Cardiac fibroblast (primary cell): ENCODE measurements around the gene MROH2A.
A peak's percentile ranks its signal among the peaks of the same experiment; 100 is the strongest.
"Not testable (repeated sequence)": the region's sequence is repeated elsewhere in the genome, so short reads cannot be mapped to it uniquely, and the experiment has no call there.

ENCODE experiments used
- DNase-seq, 2 donors: peaks; one replicate each; pipeline versions ENCODE4 v3.0.0 to v3.0.0-alpha.2; 2010; ENCODE audit warnings: low read depth in 2 of 2
- H3K4me3 ChIP-seq, 2 donors: replicated peaks in 1 of 2; 1 replicate in 1 of 2; 2 replicates in 1 of 2; pipeline ENCODE4 v1.5.1; 2011; ENCODE audit warnings: low read depth in 2 of 2, low read length in 2 of 2, mild to moderate bottlenecking in 2 of 2, moderate library complexity in 1 of 2
- CTCF ChIP-seq: IDR thresholded peaks from one replicate; pipeline ENCODE4 v1.5.1; 2011; ENCODE audit warnings: low read depth, mild to moderate bottlenecking, low read length, inconsistent platforms

The MROH2A gene

GRCh38 chr2:233745073-233745755, 32.9 kb upstream of the MROH2A start:
- no peak for TF ChIP-seq CTCF
- H3K4me3 ChIP-seq: no peak overlapping the region
- DNase-seq: no peak

GRCh38 chr2:233745838-233746237, 32.3 kb upstream of the MROH2A start:
- not testable (repeated sequence) for DNase-seq, H3K4me3 ChIP-seq

- DNase-seq: peak in 1 of 2 donors; percentile 14
- TF ChIP-seq CTCF: no peak
- no peak overlapping the region for H3K4me3 ChIP-seq
Measured at GRCh38 chr2:233746475-233747282, 31.5 kb upstream of the MROH2A start.

- no peak for DNase-seq
- no peak for TF ChIP-seq CTCF
- H3K4me3 ChIP-seq: no peak overlapping the region
Measured at GRCh38 chr2:233747283-233747544, 30.9 kb upstream of the MROH2A start.

GRCh38 chr2:233750689-233751088, 27.4 kb upstream of the MROH2A start:
- DNase-seq, H3K4me3 ChIP-seq: not testable (repeated sequence)

- not testable (repeated sequence) for DNase-seq, H3K4me3 ChIP-seq
Measured at GRCh38 chr2:233751212-233752009, 26.7 kb upstream of the MROH2A start.

- H3K4me3 ChIP-seq: no peak overlapping the region
- no peak for DNase-seq
- TF ChIP-seq CTCF: no peak
Measured at GRCh38 chr2:233754872-233755611, 23.1 kb upstream of the MROH2A start.
